ENCODE measurements around the gene TPBG. TPM values are rescaled to one million over a fixed set of nuclear protein-coding genes. Genes with fewer than 3 reads are reported as not detected.

The TPBG gene
- total and polyA plus RNA-seq, 2 of the 4 experiments (the other 2 are of a cell fraction): 19.7 to 71.7 TPM

DNA sequence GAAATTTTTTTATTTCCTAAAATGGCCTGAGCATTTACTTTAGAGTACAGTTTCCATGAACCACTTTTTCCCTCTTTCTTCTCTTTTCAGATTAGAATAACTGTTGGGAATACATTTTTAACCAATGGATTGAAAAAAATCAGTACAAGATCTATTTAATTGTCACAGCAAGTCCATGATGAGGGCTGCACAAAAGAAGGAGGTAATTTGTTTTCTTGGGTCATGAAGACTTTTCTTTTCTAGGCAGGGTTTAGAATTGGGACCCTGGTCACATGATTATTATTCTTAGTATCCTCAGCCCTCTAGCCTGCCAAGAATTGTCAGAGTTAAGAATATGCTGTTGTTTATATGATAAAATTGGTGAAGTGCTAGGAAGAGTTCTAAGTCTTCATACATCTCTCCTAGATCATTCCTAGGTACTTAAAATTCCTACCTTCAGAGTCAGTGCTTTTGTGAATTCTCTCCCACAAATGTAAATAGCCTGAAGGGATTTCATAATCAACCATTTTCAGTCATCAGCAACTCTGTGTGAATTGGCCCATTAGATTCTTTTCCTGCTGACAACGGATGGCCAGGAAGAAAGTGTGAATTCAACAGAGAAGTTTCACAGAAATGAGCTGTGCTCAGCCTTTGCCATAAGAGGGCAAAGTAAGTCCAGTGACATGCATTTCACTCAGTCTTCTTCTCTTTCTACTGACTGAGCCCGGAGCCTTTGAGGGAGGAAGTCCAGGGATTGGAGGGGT, 32.4 kb upstream of the TPBG start (continued):
- TF ChIP-seq BHLHE40 (IDR thresholded peaks at IDR 0.05; ENCODE audit: low read depth, low read length) (no peak), POLR2A (IDR thresholded peaks at IDR 0.05; ENCODE audit: low read depth, low read length) (no peak)

- no peak overlapping the region for H3K9ac ChIP-seq (ENCODE audit: low read depth, low read length)
Observed at GRCh38 chr6:82333781-82334180, 29.8 kb upstream of the TPBG start.

More at GRCh38 chr6:82333781-82334180, 29.8 kb upstream of the TPBG start:
- CTCF ChIA-PET: interaction anchor here (1.3 kb wide), 1 partner anchor 724 kb away, joined by 3 read pairs; no protein-coding TSS in a partner anchor
- ATAC-seq (ENCODE audit: low read depth) (no peak), DNase-seq (no peak)
- TF ChIP-seq CTCF (conservative IDR thresholded peaks at IDR 0.05; ENCODE audit: low read depth, low read length) (no peak), MAFK (IDR thresholded peaks at IDR 0.05; ENCODE audit: low read depth, low read length) (no peak), RCOR1 (IDR thresholded peaks at IDR 0.05; ENCODE audit: insufficient replicate concordance, low read length) (no peak), RAD21 (IDR thresholded peaks at IDR 0.05; ENCODE audit: low read length) (no peak), CHD1 (IDR thresholded peaks at IDR 0.05; ENCODE audit: low read depth, low read length) (no peak)
- Histone ChIP-seq H3K4me2 (ENCODE audit: low read depth, low read length) (no peak overlapping the region), H3K56ac (ENCODE audit: extremely low read depth, insufficient read depth, low read length) (no peak overlapping the region), H3K9me3 (ENCODE audit: control insufficient read depth, insufficient read depth, low read length) (no peaks in the 10 kb centered on the region), H3K79me1 (ENCODE audit: low read depth in 1 of 2, low read length in 2 of 2) (no peaks in the 10 kb centered on the region), H2BK5ac (ENCODE audit: low read depth, low read length, poor library complexity, severe bottlenecking) (no peak overlapping the region), H2BK120ac (ENCODE audit: low read depth, low read length) (no peak overlapping the region), H4K91ac (ENCODE audit: insufficient read depth, low read depth, low read length) (no peak overlapping the region), H2BK20ac (ENCODE audit: low read depth, low read length) (no peak overlapping the region), H2AFZ (replicated peaks; ENCODE audit: low read length, poor library complexity) (no peak overlapping the region), H3K9me1 (ENCODE audit: insufficient read depth, low read length) (no peaks in the 10 kb centered on the region), H2BK15ac (ENCODE audit: low read depth, low read length) (no peak overlapping the region), H3K18ac (ENCODE audit: low read depth, low read length) (no peak overlapping the region), H3K27ac (ENCODE audit: insufficient read depth, low read length) (no peak overlapping the region), H2AK9ac (replicated peaks; ENCODE audit: low read depth, low read length, poor library complexity) (no peak overlapping the region), H3K36me3 (ENCODE audit: control insufficient read depth, insufficient read depth, low read length) (no peaks in the 10 kb centered on the region), H4K8ac (ENCODE audit: low read depth in 2 of 2, low read length in 2 of 2) (no peak overlapping the region), H3K4me3 (ENCODE audit: insufficient read depth, low read depth, low read length) (no peak overlapping the region), H4K20me1 (ENCODE audit: insufficient read depth, low read length) (no peaks in the 10 kb centered on the region), H4K5ac (ENCODE audit: low read depth, low read length) (no peak overlapping the region), H3K14ac (replicated peaks; ENCODE audit: low read depth, low read length) (no peak overlapping the region), H3K4ac (ENCODE audit: low read depth, low read length) (no peak overlapping the region), H3K23ac (ENCODE audit: low read depth, low read length) (no peak overlapping the region), H3K27me3 (ENCODE audit: control insufficient read depth, insufficient read depth, low read length) (peaks cover 4% of the 10 kb centered on the region), H3K4me1 (ENCODE audit: control insufficient read depth, insufficient read depth, low read length) (no peaks in the 10 kb centered on the region), H2AK5ac (ENCODE audit: low read depth, low read length) (no peak overlapping the region)
- BruUV-seq (replicated peaks): no TSS peak
- POLR2A ChIA-PET (ENCODE audit: unreplicated experiment): no interaction called here
- dilution Hi-C loops (cut with HindIII; ENCODE audit: low sequenced_read_pairs, unreplicated experiment) (no loop called here), intact Hi-C loops (cut with micrococcal nuclease) (no loop called here), in situ Hi-C loops (cut with MboI; ENCODE audit: low sequenced_read_pairs) (no loop called here)
- no CpG with 5 or more reads among the region's 1 CpG for WGBS, 2 experiments (ENCODE audit: extremely low coverage in 2 of 2, insufficient read length in 1 of 2)
